Stimulated activated CD4-positive, alpha-beta T cell treated with anti-CD3 and anti-CD28 coated beads, Interleukin-12 subunit alpha, Interleukin-12 subunit beta, amount 100 ng/mL, for 48 hours (primary cell): Measurements from ENCODE around the gene KRT7.
A peak's percentile ranks its signal among the peaks of the same experiment; 100 is the strongest.
"Not testable (repeated sequence)": the region's sequence is repeated elsewhere in the genome, so short reads cannot be mapped to it uniquely, and the experiment has no call there.

Experiments
- DNase-seq, 3 donors: peaks; one replicate each; pipeline ENCODE4 v3.0.0-alpha.2; 2020; ENCODE audit warnings: low read depth in 2 of 3, low spot score in 1 of 3

Gene KRT7

DNA sequence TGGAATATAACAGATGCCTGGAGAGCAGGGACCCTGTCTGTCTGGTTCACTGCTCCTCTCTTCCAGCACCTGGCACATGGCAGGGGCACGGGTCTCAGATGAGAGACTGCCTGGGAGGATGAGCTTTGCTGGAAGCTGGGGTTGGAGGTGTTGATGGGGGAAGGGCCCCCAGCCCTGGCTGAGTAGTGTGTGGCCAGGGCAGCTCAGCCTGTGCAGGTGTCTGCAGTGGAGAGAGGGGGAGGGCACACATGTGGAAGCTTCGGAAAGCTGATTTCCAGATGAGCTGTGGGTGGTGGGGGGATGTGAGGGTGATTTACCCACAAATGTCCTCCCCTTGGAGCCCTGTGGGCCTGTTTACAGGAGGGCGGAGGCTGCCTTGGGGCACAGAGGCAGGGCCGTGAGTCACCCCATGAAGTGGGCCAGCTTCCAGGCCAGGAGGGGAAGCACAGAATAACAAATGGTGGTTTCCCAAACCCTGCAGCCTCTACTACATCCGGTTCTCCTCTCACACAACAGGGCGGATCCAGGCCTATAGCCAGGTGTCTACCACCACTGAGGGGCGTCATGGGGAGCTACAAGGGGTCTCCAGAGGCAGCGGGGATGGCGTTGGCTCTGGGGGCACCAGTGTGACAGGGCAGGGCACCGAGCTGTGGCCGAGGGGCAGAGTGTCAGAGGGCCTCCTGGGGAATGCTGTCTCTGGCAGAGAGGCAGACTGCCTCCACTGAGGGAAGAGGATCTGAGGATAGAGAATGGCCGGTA is 11.0 kb downstream of the KRT7 start:
- peak; percentile 52 to 66 (median 60) for DNase-seq

DNA sequence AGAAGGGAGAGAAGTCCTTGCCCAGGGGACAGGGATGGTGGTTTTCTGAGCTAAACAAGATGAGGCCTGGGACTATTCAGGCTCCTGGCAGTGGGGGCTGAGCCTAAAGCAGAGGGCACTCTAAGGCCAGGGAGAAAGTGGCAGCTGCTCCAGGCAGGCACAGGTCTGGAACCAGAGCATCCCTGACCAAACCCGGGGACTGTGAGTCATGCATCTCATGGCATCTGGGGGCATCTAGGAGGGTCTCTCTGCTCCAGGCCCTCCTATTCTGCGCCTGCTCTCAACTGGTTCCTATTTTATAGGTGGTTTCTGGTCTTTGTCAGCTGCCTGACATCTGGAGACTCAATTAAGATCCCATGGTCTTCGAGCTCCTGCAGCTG is 11.6 kb downstream of the KRT7 start:
- no peak for DNase-seq

DNA sequence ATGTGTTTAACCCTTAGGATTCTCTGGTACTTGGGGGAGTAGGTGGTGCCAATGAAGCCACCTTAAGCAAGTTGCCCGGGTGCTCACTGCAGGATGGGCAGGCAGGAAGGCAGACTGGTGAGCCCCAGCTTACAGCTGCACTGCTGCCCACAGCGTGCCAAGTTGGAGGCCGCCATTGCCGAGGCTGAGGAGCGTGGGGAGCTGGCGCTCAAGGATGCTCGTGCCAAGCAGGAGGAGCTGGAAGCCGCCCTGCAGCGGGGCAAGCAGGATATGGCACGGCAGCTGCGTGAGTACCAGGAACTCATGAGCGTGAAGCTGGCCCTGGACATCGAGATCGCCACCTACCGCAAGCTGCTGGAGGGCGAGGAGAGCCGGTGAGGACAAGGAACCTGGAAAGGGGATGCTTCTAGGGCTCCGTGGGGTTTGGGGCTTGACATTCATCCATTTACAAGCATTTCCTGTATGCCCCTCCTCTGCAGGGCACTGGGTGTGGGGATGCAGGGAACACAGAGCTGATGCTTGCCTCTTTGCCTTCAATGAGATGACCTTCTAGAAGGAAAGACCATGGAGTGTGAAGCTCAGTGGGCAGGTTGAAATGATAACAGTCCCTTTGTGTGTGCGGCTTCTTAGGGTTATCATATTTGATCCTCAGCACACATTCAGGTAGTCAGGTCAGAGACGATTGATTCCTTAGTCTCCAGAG is 12.4 kb downstream of the KRT7 start:
- DNase-seq, result no peak

GRCh38 chr12:52245962-52246569 is 13.0 kb downstream of the KRT7 start:
- DNase-seq, result no peak

DNA sequence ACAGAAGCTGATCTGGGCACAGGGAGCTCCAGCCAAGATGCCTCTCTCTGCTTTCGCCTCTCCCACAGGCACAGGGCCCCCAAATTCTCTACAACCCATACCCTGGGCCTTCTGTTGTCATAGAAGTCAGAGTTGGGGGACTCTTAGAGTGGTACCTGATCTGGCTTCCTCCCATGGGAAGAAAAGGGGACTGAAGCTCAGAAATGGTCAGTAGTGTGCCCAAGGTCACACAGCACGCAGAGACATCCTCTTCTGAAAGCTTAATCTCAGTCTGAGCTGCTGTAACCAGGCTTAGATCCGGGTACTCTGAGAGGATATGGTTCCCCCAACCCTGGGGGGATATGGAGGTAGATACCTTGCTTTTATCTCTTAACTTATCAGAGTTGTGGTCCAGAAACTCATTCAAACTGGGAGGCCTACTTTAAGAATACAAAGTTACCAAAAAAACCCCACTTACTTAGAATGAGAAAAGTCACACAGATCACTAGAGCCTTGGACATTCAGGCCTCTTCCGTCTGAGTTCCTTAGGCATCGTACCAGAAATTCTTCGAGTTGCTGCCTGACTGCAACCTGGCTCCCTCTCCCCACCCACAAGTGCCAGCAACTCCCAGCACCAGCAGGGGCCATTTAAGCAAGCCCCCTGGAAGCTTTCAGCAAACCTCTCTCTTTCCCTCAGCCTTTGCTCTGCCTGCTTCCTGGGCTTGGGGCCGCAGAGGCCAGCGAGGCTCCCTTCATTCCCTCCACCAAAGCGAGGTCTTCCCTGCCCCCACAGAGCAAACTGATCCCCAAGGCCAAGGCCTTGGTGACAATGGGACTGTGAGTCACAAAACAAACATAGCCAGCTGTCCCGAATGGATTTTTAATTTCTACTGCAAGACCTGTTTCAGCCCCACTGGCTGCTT is 13.9 kb downstream of the KRT7 start:
- no peak for DNase-seq

GRCh38 chr12:52247622-52248540 is 14.8 kb downstream of the KRT7 start:
- DNase-seq, result no peak

DNA sequence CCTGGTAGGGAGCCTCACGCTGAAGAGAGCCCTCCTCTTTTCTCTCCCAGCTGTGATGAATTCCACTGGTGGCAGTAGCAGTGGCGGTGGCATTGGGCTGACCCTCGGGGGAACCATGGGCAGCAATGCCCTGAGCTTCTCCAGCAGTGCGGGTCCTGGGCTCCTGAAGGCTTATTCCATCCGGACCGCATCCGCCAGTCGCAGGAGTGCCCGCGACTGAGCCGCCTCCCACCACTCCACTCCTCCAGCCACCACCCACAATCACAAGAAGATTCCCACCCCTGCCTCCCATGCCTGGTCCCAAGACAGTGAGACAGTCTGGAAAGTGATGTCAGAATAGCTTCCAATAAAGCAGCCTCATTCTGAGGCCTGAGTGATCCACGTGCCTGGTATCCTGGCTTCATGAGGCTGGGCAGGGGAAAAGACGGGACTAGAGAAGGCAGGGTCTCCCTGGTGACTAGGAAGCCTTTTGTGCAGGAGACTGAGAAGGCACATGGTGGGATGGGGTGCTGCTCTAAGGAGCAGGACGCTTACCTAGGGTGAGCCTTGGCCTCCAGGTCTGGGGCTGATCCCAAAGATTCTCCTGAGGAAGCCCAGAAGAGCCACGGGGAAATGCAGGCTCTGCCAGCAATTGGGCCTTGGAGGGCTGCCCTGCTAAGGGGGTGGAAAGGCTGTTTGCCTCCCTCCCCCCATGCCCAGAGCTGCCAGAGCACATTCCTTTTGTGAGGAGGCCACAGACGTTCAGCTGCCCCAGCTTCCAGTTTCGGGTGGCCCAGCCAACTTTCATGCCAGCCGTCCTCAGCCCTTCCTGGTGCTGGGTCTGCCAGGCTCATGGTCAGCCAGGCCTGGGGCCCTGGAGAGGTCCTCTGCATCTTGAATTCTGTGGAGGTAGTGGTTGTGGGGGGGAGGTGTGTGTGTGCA is 15.8 kb downstream of the KRT7 start:
- DNase-seq, result no peak

DNA sequence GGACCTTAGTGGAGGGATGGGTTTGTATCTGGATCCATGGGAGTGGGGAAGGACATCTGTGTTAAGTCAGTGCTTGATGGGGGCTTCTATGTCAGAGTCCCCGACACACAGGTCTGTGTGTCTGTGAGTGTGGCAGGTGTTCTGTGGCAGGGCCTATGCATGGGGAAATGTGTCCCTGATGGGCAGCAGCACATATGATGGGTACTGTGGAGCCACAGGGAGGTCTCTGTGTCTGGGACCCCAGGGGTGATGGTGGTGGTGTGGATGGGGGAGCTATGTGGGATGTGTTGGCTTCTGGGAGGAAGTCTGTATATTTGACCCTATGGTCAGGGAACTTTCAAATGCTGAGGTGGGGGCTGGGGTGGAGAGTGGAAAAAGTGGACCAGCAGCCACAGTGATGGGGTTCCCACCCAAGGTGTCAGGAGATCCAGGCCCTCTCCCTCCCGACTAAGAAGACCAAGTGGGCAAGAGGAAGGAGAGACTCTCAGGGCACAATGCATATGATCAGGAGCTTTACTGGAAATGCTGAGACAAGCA is 16.5 kb downstream of the KRT7 start:
- DNase-seq, result no peak

DNA sequence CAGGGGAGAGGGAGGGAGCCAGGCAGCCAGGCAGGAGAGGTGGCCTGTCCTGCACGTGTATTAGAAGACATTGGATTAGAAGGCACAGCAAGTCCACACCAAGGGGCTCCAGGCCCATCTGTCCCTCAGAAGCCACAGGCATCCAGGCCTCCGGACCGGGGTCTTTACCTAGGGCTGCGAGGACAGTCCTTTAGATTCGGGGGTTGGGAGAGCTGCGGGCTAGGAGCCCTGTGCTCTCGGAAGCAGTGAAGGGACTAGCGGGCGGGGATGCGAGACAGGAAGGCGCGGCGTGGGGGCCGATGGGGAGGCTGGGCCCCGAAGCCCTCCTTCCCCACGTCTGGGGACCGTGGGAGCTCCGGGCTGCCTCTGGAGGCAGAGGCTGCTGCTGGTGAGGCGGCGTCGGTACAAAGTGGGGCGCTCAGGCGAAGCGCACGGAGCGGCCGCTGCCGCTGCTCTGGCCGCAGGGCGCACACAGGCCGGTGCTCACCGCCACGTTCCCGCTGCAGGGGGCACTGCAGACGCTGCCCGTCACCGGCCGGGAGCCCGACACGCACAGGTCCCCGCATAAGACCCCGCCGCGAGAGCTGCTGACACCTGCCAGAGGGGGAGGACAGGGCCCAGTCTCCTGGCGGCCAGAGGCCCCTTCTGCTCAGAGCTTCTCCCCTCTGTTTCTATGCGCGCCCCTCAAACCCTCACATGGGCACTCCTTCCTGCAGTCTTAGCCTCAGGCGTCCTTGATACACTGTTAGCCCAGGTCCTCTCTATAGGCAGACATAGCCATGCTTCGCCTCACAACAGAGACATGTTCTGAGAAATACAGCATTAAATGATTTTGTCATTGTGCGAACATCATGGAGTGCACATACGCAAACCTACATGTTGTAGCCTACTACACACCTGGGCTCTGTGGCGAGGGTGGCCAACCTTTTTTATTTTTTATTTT is 17.3 kb downstream of the KRT7 start:
- DNase-seq, result no peak

GRCh38 chr12:52251367-52252051 is 18.5 kb downstream of the KRT7 start:
- no peak for DNase-seq

DNA sequence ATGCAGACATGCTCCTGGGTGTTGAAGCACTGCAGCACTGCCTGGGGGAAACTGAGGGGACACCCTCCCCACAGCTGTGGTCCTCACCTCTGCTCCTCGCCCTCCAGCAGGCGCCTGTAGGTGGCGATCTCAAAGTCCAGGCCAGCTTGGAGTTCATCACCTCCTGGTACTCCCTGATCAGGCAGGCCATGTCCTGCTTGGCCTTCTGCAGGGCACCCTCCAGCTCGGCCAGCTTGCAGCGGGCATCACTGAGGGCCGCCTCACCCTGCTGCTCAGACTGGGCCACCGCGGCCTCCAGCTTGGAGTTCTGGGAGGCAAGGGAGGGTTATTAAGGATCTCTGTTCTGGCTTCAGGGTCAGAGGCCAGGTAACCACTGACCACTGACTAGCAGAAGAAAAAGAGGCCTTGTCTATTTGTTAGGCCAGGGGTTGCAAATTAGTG is 19.2 kb downstream of the KRT7 start:
- DNase-seq, result not testable (repeated sequence)

DNA sequence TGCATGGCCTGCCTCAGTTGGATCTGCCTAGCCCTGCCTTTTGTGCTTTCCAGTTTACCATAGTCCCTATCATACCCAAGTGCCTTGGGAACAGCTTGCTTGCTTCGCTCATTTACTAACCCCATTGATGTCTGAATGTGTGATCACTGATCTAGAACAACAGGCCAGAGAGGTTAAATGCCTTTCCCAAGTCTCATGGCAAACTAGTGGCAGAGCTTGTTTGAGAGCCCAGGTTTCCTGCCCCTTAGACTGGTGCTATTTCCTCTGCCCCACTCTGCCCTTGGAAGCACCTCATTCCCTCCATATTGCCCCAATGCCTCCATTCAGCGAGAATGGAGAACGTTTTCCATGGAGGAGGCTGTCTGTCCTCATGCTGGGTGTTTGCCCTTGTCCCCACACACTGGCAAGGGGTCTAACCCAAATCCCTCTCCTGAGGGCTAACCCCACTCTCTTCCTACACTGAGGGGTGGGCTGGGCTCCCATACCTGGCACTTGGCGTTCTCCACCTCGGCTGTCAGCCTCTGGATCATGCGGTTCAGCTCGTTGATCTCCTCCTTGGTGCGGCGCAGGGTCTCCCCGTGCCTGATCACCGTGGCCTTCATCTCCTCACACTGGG is 19.8 kb downstream of the KRT7 start:
- DNase-seq, result no peak

DNA sequence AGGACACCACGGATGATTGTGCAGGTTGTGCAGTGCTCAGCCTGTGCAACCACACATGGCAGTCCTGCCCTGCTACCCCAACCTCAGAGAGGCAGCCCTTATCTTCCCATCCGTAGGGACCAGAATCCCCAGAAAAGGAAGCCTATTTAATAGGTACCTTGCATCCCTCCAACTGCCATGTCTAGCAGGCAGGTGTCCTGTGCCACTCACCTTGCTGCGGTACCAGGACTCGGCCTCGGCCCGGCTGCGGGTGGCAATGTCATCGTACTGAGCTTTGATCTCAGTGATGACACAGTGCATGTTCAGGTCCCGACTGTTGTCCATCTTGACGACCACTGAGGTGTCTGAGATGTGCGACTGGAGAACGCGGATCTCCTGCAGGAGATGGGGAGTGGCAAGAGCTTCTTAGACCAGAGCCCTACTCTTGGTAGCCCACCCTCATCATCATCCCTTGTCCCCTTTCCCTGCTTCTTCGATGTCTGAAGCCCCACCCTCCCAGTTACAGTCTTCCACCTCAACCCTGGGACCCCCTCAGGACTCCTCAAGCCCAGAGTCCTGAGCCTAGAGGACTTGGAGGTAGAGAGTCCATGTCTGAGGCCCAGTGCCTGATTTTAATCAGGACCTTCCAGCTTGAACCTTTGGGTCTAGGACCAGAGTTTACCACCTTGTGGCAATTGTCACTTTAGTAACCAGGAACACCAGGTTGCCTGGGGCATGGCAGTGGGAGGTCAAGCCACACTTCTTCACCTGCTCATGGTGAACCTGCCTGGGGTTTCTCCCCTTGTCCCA is 20.5 kb downstream of the KRT7 start:
- no peak for DNase-seq

GRCh38 chr12:52254180-52254964 is 21.3 kb downstream of the KRT7 start:
- DNase-seq, result no peak
